GM18520 (cell line): ENCODE data around the gene JAKMIP1.

ENCODE experiments used
- ATAC-seq: cut with Tn5 transposase; IDR thresholded peaks from one replicate; pipeline ENCODE4 v1.9.1; 2021; ENCODE audit not compliant: unreplicated experiment

Gene JAKMIP1

DNA sequence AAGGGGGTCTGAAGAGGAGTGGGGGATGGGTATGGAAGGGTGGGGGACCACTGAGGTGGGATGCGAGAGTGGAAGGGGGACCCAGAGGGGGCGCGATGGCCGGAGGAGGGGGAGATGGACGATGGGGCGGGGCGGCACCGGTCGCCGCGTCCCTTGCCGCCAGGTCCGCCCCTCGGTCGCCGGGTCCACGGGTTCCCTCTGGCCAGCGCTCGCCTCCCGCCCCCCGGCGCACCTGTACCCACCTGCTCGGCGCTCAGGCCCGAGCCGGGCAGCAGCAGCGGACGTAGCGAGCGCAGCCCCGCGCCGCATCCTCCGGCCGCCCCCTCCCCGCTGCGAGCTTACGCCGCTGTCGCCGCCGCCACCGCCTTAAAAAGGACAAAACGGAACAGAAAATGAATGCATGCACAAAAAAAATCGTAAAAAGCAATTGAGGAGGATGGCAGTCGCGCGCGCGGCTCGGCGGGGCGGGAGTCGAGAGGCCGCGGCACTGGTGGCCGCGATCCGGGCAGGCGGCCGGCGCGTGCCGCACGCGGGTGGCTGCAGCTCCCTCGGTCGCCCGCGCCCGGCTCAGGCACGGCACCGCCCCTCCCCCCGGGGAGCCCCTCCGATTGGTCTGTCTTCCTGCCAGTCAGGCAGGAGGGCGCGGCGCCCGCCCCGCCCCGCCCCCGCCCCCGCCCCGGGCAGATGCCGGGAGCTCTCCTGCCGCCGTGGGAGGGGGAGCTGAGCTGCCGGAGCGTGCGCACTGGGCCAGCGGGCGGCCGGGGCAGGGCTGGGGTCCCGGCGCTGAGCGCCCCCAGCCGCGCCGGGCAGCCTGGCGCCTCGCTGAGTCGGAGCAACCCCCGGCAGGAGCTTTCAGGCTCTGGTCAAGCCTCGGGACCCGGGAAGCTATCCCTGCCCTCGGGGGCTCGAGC is at the start of gene JAKMIP1:
Gene JAKMIP1 (minus strand): TSS at position 539 of the 911 bp plus-strand sequence. CDS start 87,699 bp downstream, outside the sequence.
- peak; percentile 73 for ATAC-seq

DNA sequence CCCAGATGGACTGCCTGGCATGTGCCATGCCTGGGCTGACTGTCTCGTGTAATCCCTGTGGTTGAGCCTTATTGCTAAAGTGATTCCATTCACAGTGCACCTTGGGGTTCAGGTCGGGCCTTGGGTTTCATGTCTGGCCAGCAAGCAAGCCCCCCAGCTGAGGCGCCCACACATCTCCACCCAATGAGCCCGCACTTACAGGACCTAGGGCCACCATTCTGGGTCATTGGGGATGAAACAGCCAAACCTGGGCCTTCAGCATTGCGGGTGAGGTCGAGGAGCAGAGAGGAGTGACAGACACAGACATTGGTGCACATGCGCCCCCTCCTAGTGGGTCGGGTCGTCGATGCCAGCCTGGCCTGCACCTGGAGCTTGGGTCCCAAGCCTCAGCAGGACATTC is 48.0 kb upstream of the JAKMIP1 start:
- ATAC-seq, result no peak

DNA sequence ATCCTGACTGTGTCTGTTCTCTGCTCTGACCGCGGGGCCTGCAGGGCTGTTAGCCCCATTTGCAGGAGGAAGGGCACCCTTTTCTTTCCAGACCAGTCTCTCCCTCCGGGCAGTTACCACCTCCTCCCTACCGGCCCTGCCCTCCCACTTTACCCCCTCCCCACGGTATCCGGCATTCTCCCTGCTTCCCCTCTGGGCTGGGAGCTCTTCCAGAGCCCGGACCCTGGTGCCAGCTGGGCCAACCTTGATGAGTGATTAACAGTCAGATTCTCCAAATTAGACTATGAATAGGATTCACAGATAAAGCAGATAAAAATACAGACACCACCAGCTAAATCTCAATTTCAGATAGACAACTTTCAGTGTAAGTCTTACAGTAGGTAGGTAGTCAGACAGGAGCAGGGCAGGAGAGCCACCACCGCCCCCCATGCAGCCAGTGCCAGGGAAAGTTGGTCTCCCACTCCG is 45.9 kb upstream of the JAKMIP1 start:
- ATAC-seq, result no peak

DNA sequence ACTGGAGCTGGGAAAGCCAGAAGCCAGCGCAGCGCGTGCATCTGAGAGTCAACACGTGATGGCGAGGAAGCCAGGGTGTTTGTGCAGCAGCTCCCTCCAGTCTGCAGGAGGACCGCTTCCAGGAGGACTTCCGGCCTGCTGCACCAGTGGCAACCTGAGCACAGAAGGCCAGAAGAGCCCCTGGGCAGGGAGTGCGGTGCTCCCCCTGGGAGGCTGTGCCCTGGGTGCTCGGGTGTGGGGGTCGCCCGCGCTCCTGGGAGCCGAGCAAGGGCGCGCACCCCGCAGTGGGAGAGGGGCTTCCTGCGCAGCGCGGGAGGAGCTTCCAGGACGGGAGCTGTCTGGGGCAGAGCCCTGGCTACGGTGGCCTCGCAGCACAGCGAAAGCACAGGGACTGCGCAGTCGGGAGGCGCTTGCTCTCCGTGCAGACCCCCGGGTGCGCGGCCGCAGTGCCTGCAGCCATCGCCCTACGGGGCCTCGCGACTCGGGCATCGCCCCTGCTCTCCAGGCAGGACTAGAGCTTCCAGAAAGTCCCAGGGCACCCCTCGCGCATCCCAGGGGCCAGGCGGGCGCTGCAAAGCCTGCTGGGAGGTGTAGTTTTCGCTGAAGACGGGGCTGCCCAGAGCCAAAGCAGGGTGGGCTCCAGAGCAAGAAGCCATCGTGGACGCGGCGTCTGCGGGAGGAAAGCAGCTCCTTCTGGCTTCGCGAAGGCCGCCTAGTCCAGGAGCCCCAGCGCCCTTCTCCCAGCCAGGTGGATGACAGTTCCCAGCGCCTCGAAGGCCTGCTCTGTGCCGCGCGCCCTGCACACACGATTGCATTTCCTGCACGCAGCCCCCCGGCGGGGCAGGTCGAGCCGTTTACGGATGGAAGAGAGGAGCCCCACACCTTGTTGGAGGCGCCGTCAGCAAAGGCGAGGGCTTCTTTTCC is 45.2 kb upstream of the JAKMIP1 start:
- ATAC-seq, result no peak

DNA sequence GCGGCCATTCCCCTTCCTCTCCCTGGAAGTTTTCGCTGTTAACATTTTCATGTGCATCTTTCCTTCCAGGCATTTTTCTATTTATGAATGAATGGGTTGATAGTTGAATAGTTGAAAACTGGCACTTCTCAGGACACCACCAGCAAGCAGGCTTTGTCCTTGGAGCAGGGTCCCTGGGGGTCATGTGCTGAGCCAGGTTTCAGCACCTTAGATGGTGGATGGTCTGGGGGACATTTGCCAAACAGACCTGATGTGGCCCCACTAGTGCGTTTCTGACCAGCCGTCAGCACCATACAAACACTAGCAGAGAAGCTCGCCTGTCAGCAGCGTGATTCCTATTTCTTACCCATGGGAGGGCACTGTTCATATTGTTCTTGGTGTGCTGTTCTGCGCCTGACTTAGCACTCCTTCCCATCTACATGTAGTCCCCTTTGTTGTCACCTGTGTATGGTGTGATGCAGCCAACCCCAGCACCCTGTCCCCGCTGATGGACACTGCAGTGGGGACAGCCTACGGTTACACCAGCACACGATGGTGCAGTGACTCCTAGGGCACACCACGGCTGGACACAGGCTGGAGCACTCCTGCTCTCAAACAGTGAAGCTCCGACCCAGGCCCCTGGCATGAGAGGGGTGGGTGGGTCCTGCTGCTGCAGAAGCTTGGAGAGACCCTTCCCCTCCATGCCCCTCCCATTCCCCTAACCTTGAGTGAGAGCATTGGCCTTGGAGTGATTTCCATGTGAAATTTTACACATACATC is 42.1 kb upstream of the JAKMIP1 start:
- ATAC-seq, result no peak

DNA sequence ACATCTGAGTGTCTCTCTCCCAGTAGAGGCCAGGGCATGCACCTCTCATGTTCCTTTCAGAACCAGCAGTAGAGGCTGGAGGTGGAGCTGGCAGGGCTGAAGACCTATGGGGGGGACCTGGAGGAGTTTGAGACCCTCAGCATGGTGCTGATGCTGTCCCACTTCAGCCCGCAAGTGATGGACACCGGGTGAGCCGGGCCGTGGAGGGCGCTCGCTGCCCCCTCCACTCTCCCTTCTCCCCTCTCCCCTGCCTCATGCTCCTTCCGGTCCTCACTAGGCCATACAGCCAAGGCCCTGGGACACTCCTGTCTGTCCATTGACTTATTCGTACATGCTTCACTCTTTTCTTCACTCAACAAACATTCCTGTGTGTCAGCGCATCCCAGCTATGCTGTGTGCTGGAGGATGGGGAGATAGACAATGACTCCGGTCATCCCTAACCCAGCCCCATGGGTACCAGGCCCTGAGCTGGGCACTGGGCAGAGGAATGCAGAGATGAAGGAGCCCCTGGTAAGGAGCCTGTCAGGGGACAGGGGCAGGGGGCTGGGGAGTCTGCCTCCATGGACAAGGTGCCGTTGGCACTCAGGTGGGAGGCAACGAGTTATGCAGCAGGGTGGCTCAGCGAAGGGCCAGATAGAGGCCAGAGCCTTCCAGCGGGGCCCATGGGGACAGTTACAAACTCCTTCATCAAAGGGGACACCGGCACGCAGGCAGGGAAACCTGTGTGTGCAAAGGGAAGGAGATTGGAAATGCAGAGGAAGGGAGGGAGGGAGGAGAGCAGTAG is 40.9 kb upstream of the JAKMIP1 start:
- ATAC-seq, result no peak

DNA sequence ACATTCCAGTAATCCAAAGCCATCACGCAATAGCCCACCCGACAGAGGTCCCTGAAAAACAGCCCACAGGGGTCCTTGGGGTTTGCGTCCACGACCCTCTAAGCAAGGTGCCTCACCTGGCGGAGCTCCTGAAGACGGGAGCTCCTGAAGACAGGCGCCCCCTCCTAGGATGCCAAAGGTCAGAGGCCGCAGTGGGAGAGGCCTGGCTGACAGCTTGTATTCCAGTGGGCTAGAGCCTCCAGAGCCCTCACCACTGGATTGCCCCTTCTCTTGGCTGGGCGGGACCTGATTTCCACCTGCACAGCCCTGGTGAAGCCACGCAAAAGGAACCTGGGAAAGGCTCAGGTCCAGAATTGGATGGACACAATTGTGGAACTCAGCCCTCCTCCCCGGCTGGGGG is 39.6 kb upstream of the JAKMIP1 start:
- no peak for ATAC-seq

DNA sequence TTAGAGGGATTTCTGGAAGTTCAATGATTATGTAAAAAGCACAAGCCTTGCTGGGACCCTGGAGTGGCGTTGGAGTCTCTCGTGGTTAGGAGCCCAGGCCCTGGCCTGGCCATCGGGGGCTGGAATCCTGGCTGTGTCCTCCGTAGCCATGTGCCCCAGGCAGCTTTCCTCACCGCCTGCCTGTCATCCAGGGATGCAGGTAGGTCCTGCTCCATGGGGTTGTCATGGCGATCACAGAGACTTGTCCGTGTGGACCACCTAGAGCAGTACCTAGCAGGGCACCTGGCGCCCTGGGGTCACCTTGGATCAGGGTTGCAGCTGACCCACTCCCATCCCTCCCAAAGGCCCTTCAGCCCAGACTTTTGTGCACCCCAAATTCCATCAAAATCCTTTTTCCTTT is 39.1 kb upstream of the JAKMIP1 start:
- no peak for ATAC-seq

DNA sequence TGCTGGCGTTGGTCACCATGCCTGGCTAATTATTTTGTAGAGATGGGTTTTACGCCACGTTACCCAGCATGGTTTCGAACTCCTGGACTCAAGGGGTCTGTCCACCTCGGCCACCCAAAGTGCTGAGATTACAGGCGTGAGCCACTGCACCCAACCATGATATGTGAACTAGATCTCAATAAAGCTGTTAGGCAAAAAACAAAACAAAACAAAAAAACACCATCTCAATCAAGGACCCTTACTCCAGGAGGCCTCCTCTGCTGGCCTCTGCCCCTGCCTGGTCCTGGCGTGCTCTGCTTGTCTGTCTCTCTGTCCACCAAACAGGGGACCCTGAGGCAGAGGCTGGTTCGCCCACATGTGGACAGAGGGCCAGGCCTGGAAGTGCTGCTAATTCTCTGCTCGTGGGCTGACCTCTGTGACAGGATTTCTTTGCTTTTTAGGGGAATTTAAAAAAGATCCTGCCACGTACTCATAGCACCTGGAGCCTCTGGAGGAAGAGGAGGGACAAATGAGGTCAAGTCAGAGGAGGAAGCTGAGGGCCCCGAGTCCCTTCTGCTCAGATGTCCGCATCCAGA is 36.6 kb upstream of the JAKMIP1 start:
- no peak for ATAC-seq

DNA sequence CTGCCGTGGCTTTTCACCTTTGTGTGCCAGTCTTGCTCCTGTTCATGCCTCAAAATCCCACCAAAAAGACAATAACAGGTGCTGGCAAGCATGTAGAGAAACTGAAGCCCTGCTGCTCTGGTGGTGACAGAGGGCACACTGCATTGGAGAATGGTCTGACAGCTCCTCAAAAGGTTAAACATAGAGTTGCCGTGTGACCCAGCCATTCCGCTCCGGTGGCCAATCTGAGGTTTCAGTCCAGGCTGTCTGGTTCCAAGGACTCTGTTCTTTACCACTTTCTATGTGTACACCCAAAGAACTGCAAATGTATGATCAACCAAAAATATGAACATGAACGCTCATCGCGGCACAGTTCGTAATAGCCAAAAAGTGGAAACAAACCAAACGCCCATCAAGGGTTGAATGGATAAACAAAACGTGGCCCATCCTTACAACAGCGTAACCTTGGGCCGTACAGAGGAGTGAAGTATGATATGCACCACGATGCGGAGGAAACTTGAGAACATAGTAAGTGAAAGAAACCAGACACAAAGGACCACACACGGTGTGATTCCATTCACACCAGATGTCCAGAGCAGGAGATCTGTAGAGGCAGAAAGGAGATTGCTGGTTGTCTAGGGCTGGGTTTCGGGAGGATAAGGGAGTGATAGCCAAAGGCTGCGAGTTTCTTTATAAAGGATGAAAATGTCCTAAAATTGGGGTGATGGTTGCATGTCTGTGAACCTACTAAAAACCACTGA is 35.7 kb upstream of the JAKMIP1 start:
- ATAC-seq, result no peak

DNA sequence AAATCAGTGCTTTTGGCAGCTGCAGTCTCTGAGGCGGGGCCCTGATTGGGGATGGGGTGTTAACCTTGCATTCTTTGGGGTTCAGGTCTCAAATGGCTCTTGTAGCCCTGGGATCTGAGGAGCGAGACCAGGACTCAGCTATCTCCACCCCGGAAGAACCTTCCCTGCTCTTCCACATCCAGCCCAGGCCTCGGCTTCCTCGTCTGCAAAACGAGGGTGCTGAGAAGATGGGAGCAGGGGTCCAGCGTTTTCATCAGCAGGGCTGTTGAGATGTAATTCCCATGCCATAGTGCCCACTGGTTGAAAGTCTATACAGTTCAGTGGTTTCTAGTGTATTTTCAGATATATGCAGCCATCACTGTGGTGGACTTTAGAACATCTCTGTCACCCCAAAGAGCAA is 34.7 kb upstream of the JAKMIP1 start:
- ATAC-seq, result no peak

DNA sequence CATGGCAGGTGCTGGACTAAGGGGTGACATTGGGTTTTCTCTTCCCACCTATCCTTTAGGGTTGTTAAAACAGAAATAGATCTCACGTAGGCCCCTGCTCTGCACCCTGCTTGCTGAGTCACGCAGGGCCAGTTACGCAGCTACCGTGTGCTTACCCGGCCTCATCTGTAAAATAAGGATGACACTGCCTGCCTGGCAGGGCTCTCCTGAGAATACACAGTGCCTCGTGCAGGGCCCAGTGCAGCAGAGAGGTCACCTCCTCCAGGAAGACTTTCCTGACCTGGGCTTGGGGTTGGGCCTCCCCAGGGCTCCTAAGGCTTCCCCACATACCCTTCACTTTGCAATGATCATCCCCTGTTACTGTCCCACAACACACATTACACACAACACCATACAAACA is 33.6 kb upstream of the JAKMIP1 start:
- no peak for ATAC-seq

DNA sequence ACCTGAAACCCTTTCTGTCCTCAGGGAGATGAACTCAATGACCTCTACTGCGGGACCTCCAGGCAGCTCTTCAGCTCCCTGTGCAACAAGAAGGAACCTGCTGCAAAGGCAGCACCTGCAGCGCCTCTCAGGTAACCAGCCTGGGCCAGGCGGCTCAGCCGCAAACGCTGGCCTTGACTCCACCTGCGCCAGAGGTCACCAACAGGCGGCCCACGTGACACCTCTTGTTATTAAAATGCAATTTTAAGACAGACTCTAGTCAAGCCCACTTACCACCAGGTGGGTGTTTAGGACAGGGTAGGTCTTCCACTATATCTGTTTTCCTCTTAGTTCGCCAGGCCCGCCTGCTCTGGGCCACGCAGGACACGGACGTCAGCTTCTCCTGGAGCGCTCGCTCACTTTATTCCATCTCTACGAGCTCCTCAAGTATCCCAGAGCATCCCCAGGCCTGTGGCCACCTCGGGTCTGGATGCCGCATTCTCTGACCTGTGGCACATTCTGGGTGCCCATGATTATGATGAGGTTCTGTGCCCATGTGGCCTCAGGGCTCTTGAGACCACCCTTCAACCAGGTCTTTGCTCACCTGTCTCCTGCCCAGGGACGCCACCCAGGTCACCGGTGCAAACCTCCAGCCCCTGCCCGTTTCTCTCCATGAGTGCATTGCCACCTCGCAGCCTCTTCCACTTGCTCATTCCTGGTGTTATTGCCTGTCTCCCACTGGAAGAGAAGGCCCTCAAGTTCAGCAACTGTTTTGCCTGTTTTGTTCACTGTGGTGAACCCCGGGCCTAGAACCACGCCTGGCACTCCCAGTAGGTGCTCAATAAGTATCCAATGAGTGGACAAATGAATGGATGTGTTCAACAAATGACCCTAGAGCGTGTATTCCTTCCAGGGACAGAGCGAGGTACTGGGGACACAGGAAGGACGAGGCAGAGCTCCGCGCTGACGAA is 32.8 kb upstream of the JAKMIP1 start:
- no peak for ATAC-seq

DNA sequence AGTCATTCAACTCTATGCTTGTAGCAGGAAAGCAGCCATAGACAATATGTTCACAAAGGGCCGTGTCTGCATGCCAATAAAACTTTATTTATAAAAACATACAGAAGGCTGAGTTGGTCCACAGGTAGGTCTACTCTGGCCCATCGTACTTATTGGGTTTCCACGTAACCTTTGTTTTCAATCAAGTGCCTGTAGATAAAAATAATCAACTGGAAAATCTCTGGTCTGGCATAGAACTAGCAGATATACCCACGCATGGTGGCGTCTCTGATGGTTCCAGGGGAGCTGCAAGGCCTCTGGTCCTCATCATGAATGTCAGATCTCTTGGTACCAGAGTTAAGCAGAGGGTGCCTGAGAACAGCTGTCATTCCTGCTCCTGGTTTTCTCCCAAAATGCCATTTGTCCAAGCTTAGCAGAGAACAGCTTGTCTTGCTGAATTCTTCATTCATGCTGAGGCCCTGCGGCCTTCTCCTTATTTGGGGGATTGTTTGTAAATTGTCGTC is 31.4 kb upstream of the JAKMIP1 start:
- no peak for ATAC-seq

DNA sequence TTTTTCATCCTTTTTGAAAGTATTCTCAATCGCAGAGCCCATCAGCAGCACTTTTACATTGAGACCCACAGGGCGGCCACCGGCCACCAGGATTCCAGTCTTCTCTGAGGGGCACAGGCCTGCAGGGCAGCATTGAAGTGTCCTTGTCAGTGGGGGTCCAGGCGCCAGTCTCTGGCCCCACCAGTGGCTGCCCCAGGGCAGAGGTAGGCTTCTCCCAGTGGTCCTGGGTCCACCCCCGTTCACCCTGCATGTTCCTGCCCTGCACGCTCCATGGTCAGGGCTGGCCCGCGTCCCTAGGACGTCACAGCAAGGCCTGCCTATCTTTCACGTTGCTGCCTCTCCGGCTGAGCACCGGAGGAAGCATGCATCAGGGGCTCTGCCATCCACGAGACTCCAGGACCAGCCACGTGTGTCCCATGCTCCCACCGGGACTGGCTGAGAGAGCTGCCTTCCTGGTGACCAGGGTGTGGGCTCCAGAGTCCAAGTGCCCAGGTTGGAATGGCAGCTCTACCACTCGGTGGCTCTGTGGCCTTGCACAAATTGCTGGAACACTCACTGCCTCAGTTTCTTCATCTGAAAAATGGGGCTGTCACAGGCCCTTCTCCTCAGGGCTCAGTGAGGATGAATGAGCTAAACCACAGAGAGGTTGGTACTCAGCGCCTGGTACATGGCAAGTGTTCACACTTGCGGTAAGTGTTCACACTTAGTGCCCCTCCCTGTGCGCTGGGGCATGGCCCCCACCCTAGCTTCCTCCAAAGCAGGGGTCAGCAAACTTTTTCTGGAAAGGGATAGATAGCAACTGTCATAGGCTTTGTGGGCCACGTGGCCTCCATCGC is 30.7 kb upstream of the JAKMIP1 start:
- no peak for ATAC-seq

DNA sequence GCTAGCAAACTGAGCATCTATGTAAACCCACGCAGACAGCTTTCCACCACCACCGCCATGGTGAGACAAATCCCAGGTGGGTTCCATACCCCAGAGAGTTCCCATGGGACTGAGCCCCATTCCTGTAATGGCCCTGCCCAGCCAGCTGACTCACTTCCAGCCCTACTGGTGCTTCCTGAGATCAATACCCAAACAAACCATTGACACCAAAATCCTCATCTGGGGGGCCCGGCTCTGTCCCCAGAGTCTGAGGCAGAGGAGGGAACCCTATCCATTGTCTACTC is 30.1 kb upstream of the JAKMIP1 start:
- ATAC-seq, result no peak
